Measurements from ENCODE around the gene AK8. TPM values are rescaled to one million over a fixed set of nuclear protein-coding genes. Genes with fewer than 3 reads are reported as not detected.

The AK8 gene
- total and polyA plus RNA-seq, 9 of the 15 experiments (the other 6 are each of a cell fraction or from before 2014, with no cell fraction given), result 0.06 to 0.37 TPM; not detected in 7

DNA sequence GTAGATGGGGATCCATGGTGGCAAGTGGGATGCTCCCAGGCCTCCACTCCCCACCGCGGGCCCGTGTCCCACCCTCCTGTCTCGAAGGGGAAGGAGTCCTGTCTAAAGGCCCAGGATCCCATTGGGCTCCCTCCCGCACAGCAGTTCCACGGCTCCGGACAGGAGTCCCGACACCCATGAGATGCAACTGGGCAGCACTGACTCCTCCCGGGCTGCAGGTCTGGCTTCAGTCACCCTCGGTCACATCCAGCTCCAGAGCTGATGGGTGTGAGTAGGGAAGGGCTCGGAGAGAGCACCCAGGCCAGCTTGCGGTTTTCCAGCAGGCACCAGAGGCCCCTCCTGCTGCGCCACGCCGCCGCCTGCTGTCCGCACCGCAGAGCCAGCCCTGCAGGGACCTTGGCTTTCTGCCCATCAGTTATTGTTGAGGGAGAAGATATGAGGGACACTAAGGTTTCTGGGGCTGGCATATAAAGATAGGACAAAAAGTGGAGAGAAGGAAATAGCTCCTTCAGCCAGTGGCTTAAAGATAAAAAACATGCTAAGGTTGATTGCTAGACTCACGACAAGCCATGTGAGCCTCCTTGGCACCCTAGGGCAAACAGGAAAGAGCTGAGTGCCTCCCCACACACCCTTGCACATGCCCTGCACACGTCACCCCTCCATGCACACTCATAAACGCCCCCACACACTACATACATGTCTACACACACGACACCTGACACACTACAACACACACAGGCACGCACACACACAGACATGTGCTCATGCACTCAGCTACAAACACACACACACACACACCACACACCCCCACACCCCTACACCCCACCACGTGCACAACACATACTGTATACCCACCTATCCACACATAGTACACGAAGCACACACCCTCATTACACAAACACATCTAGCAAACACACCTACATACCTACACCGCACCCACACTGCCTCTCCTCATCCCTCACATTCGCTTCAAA lies 79.0 kb downstream of the AK8 start (continued):
- TF ChIP-seq, protein P1, sequence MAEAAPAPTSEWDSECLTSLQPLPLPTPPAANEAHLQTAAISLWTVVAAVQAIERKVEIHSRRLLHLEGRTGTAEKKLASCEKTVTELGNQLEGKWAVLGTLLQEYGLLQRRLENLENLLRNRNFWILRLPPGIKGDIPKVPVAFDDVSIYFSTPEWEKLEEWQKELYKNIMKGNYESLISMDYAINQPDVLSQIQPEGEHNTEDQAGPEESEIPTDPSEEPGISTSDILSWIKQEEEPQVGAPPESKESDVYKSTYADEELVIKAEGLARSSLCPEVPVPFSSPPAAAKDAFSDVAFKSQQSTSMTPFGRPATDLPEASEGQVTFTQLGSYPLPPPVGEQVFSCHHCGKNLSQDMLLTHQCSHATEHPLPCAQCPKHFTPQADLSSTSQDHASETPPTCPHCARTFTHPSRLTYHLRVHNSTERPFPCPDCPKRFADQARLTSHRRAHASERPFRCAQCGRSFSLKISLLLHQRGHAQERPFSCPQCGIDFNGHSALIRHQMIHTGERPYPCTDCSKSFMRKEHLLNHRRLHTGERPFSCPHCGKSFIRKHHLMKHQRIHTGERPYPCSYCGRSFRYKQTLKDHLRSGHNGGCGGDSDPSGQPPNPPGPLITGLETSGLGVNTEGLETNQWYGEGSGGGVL (CRISPR knock-in tag; IDR thresholded peaks at IDR 0.05), result no peak
- TF ChIP-seq TOE1 (IDR thresholded peaks at IDR 0.05; ENCODE audit: borderline replicate concordance), result peak; percentile 51; the same call in 1 of the 2 replicates
- no peak for TF ChIP-seq TOE1 (CRISPR knock-in tag; IDR thresholded peaks at IDR 0.05; ENCODE audit: borderline replicate concordance, low read depth)
- peak; percentile 93 for TF ChIP-seq MTA2 (IDR thresholded peaks at IDR 0.05; ENCODE audit: low read depth)
- TF ChIP-seq, protein P2, sequence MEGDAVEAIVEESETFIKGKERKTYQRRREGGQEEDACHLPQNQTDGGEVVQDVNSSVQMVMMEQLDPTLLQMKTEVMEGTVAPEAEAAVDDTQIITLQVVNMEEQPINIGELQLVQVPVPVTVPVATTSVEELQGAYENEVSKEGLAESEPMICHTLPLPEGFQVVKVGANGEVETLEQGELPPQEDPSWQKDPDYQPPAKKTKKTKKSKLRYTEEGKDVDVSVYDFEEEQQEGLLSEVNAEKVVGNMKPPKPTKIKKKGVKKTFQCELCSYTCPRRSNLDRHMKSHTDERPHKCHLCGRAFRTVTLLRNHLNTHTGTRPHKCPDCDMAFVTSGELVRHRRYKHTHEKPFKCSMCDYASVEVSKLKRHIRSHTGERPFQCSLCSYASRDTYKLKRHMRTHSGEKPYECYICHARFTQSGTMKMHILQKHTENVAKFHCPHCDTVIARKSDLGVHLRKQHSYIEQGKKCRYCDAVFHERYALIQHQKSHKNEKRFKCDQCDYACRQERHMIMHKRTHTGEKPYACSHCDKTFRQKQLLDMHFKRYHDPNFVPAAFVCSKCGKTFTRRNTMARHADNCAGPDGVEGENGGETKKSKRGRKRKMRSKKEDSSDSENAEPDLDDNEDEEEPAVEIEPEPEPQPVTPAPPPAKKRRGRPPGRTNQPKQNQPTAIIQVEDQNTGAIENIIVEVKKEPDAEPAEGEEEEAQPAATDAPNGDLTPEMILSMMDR (IDR thresholded peaks at IDR 0.05 in 2 of 3, conservative IDR thresholded peaks at IDR 0.05 in 1 of 3; ENCODE audit: insufficient read depth in 2 of 3, low read depth in 1 of 3, low read length in 3 of 3), result peak; percentile 83 to 89 (median 87)
- TF ChIP-seq NR4A1 (CRISPR knock-in tag; IDR thresholded peaks at IDR 0.05), result no peak
- 0 out of 2 replicates have a peak, but pooled peaks have one; percentile 72 for TF ChIP-seq NR4A1 (tag; IDR thresholded peaks at IDR 0.05)
- no peak for TF ChIP-seq SAFB2 (IDR thresholded peaks at IDR 0.05; ENCODE audit: borderline replicate concordance, low read depth, low read length, severe bottlenecking)
- TF ChIP-seq RBBP5 (IDR thresholded peaks at IDR 0.05; ENCODE audit: borderline replicate concordance, insufficient read depth, low read length, poor library complexity, severe bottlenecking), result peak; percentile 29
- peak; percentile 91 to 97 for TF ChIP-seq RAD21 (CRISPR knock-in tag; conservative IDR thresholded peaks at IDR 0.05 in 1 of 2, IDR thresholded peaks at IDR 0.05 in 1 of 2)
- TF ChIP-seq, protein P3, sequence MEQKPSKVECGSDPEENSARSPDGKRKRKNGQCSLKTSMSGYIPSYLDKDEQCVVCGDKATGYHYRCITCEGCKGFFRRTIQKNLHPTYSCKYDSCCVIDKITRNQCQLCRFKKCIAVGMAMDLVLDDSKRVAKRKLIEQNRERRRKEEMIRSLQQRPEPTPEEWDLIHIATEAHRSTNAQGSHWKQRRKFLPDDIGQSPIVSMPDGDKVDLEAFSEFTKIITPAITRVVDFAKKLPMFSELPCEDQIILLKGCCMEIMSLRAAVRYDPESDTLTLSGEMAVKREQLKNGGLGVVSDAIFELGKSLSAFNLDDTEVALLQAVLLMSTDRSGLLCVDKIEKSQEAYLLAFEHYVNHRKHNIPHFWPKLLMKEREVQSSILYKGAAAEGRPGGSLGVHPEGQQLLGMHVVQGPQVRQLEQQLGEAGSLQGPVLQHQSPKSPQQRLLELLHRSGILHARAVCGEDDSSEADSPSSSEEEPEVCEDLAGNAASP (IDR thresholded peaks at IDR 0.05), result no peak
- TF ChIP-seq RHOXF2B (CRISPR knock-in tag; conservative IDR thresholded peaks at IDR 0.05), result no peak
- TF ChIP-seq, protein P4, sequence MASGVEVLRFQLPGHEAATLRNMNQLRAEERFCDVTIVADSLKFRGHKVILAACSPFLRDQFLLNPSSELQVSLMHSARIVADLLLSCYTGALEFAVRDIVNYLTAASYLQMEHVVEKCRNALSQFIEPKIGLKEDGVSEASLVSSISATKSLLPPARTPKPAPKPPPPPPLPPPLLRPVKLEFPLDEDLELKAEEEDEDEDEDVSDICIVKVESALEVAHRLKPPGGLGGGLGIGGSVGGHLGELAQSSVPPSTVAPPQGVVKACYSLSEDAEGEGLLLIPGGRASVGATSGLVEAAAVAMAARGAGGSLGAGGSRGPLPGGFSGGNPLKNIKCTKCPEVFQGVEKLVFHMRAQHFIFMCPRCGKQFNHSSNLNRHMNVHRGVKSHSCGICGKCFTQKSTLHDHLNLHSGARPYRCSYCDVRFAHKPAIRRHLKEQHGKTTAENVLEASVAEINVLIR (CRISPR knock-in tag; IDR thresholded peaks at IDR 0.05), result no peak
- TF ChIP-seq, protein P5, sequence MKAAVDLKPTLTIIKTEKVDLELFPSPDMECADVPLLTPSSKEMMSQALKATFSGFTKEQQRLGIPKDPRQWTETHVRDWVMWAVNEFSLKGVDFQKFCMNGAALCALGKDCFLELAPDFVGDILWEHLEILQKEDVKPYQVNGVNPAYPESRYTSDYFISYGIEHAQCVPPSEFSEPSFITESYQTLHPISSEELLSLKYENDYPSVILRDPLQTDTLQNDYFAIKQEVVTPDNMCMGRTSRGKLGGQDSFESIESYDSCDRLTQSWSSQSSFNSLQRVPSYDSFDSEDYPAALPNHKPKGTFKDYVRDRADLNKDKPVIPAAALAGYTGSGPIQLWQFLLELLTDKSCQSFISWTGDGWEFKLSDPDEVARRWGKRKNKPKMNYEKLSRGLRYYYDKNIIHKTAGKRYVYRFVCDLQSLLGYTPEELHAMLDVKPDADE (conservative IDR thresholded peaks at IDR 0.05; ENCODE audit: control insufficient read depth, low read depth, low read length), result 0 out of 2 replicates have a peak, but pooled peaks have one; percentile 19
- no peak for TF ChIP-seq FOS (IDR thresholded peaks at IDR 0.05; ENCODE audit: extremely low read depth, insufficient read length)
- TF ChIP-seq RBM14 (IDR thresholded peaks at IDR 0.05; ENCODE audit: borderline replicate concordance, insufficient read depth, low read depth, low read length), result no peak
- no peak for TF ChIP-seq COPS2 (conservative IDR thresholded peaks at IDR 0.05)
- no peak for TF ChIP-seq ZNF75A (CRISPR knock-in tag; IDR thresholded peaks at IDR 0.05)

Measured in K562 (cell line).